Trophoblast cell (in vitro differentiated cells and primary cell): ENCODE results near the gene KRTAP5-2.
"Not testable (repeated sequence)": the region's sequence is repeated elsewhere in the genome, so short reads cannot be mapped to it uniquely, and the experiment has no call there.

Experiments
- DNase-seq, 2 donors: peaks; one replicate each; pipeline ENCODE4 v3.0.0-alpha.2; 2016
- H2AFZ ChIP-seq: 2 replicates; pipeline ENCODE4 v1.6.1; 2013; ENCODE audit warnings: low read length, moderate library complexity, mild to moderate bottlenecking; ENCODE audit not compliant: insufficient read depth, poor library complexity
- H2AK5ac ChIP-seq: 2 replicates; pipeline ENCODE4 v1.6.1; 2013; ENCODE audit warnings: mild to moderate bottlenecking, low read length
- H2BK120ac ChIP-seq: 2 replicates; pipeline ENCODE4 v1.6.1; 2013; ENCODE audit warnings: low read length, mild to moderate bottlenecking, moderate library complexity; ENCODE audit not compliant: insufficient read depth, poor library complexity
- H2BK12ac ChIP-seq: 2 replicates; pipeline ENCODE4 v1.6.1; 2013; ENCODE audit warnings: mild to moderate bottlenecking, low read length, moderate library complexity
- H2BK5ac ChIP-seq: 2 replicates; pipeline ENCODE4 v1.6.1; 2013; ENCODE audit warnings: low read length, low read depth, moderate library complexity, mild to moderate bottlenecking; ENCODE audit not compliant: poor library complexity
- H3K14ac ChIP-seq: 2 replicates; pipeline ENCODE4 v1.6.1; 2013; ENCODE audit warnings: mild to moderate bottlenecking, low read length
- H3K18ac ChIP-seq: 2 replicates; pipeline ENCODE4 v1.6.1; 2013; ENCODE audit warnings: mild to moderate bottlenecking, low read length
- H3K23ac ChIP-seq: 2 replicates; pipeline ENCODE4 v1.6.1; 2013; ENCODE audit warnings: low read length
- H3K27ac ChIP-seq: 2 replicates; pipeline ENCODE4 v1.5.1; 2013; ENCODE audit warnings: low read depth, mild to moderate bottlenecking, inconsistent platforms, low read length, moderate library complexity
- H3K27me3 ChIP-seq: 2 replicates; pipeline ENCODE4 v1.6.1; 2013; ENCODE audit warnings: inconsistent platforms, mild to moderate bottlenecking, low read length, moderate library complexity; ENCODE audit not compliant: insufficient read depth
- H3K36me3 ChIP-seq, 2 experiments: 1 replicate in 1 of 2; 2 replicates in 1 of 2; pipeline ENCODE4 v1.6.1; 2013; ENCODE audit warnings: low read length in 2 of 2, mild to moderate bottlenecking in 2 of 2, moderate library complexity in 1 of 2; ENCODE audit not compliant: insufficient read depth in 2 of 2, control insufficient read depth in 1 of 2
- H3K4ac ChIP-seq: 2 replicates; pipeline ENCODE4 v1.6.1; 2013; ENCODE audit warnings: low read depth, mild to moderate bottlenecking, low read length, moderate library complexity
- H3K4me1 ChIP-seq, 2 experiments: 1 replicate in 1 of 2; 2 replicates in 1 of 2; pipeline ENCODE4 v1.6.1; 2013; ENCODE audit warnings: low read length in 2 of 2, mild to moderate bottlenecking in 2 of 2, moderate library complexity in 1 of 2; ENCODE audit not compliant: insufficient read depth in 2 of 2, control insufficient read depth in 1 of 2
- H3K4me2 ChIP-seq: 2 replicates; pipeline ENCODE4 v1.6.1; 2013; ENCODE audit warnings: inconsistent platforms, mild to moderate bottlenecking, low read length, moderate library complexity
- H3K4me3 ChIP-seq: 2 replicates; pipeline ENCODE4 v1.5.1; 2013; ENCODE audit warnings: mild to moderate bottlenecking, low read depth, low read length, inconsistent platforms
- H3K79me1 ChIP-seq: one replicate; pipeline ENCODE4 v1.6.1; 2013; ENCODE audit warnings: low read length
- H3K79me2 ChIP-seq: 2 replicates; pipeline ENCODE4 v1.6.1; 2013; ENCODE audit warnings: low read length, mild to moderate bottlenecking; ENCODE audit not compliant: control insufficient read depth, insufficient read depth, poor library complexity
- H3K9ac ChIP-seq: 2 replicates; pipeline ENCODE4 v1.6.1; 2013; ENCODE audit warnings: mild to moderate bottlenecking, low read length
- H3K9me3 ChIP-seq: 2 replicates; pipeline ENCODE4 v1.6.1; 2013; ENCODE audit warnings: low read depth, mild to moderate bottlenecking, control low read depth, inconsistent platforms, low read length; ENCODE audit not compliant: insufficient read depth
- H4K12ac ChIP-seq: 2 replicates; pipeline ENCODE4 v1.6.1; 2013; ENCODE audit warnings: low read depth, mild to moderate bottlenecking, low read length, moderate library complexity
- H4K8ac ChIP-seq: 2 replicates; pipeline ENCODE4 v1.6.1; 2013; ENCODE audit warnings: low read depth, mild to moderate bottlenecking, low read length, moderate library complexity
- H4K91ac ChIP-seq: one replicate; pipeline ENCODE4 v1.6.1; 2013; ENCODE audit warnings: low read depth, mild to moderate bottlenecking, low read length, moderate library complexity
- WGBS: extraction: QIAGEN DNeasy Blood & Tissue Kit; methylation state at CpG from one replicate; pipeline ENCODE4 v1.1.7; 2013; ENCODE audit warnings: missing lambda C conversion rate; ENCODE audit not compliant: insufficient read length, insufficient coverage; ENCODE audit errors: extremely low coverage; 5-methylcytosine and 5-hydroxymethylcytosine counted together

Gene KRTAP5-2

DNA sequence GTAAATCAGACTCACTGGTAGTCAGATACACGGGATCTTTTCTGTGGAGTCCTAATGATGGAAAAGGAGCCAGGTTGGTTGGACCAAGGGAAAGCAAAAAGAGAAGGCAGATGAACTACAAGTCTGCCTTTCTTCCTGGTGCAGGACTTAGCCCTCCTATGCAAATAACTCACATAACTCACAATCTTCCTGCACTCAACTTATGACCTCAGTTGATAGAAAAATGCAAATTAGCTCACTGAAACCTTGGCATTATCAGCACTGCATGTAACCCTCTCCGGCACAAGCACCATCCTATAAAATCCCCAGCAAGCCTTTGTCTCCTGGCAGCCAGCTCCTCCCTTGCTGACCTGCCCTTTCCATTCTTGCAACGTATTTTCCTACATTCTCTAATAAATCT is 3.6 kb upstream of the KRTAP5-2 start:
- not testable (repeated sequence) for H3K27me3 ChIP-seq, H2BK120ac ChIP-seq, H4K91ac ChIP-seq, H3K79me1 ChIP-seq, H2AFZ ChIP-seq, H2BK12ac ChIP-seq, H3K18ac ChIP-seq, H3K9me3 ChIP-seq, H4K12ac ChIP-seq, H3K9ac ChIP-seq, H3K4me1 ChIP-seq, H3K14ac ChIP-seq, H4K8ac ChIP-seq, H2BK5ac ChIP-seq, H3K79me2 ChIP-seq, H3K4me2 ChIP-seq, H3K4me3 ChIP-seq, H3K4ac ChIP-seq, H3K23ac ChIP-seq, H2AK5ac ChIP-seq, H3K27ac ChIP-seq, H3K36me3 ChIP-seq
- peak in 1 of 2 donors; percentile 22 for DNase-seq
- no CpG with 5 or more reads among the region's 3 CpGs for WGBS

DNA sequence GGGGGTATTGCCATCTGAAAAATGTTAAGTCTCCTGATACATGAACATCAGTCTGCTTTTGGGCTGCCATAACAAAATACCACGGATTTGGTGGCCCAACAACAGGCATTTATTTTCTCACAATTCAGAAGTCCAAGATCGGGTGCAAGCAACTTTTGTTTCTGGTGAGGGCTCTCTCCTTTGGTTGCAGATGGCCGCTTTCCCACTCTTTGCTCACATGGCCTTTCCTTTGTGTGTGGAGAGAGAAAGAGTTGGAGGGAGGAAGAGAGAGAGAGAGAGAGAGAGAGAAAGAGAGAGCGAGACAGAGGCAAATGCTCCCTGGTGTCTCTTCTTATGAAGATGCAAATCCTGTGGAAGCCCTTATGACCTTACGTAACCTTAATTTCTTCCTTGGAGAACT is 2.5 kb upstream of the KRTAP5-2 start:
- no CpG with 5 or more reads among the region's 5 CpGs for WGBS

DNA sequence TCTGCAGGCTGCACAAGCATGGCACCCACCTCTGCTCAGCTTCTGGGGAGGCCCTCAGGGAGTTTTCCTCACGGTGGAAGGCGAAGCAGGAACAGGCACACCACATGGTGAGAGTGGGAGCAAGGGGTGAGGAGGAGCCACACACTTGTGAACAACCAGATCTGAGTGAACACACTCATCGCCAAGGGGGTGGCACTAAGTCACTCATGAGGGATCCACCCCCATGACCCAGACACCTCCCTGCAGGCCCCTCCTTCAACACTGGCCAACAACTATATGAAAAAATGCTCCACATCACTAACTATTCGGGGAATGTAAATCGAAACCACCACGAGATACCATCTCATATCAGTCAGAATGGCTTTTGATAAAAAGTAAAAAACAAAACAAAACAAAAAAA is 722 bp upstream of the KRTAP5-2 start:
- no peak overlapping the region for H4K12ac ChIP-seq
- H3K79me2 ChIP-seq, result no peaks in the 10 kb centered on the region
- WGBS, result no CpG with 5 or more reads among the region's 6 CpGs
- H3K14ac ChIP-seq, result no peak overlapping the region
- no peaks in the 10 kb centered on the region for H3K4me1 ChIP-seq
- H3K9me3 ChIP-seq, result peaks cover 2% of the 10 kb centered on the region
- H2BK12ac ChIP-seq, result no peak overlapping the region
- DNase-seq, result no peak
- no peaks in the 10 kb centered on the region for H3K79me1 ChIP-seq
- no peaks in the 10 kb centered on the region for H3K27me3 ChIP-seq
- no peak overlapping the region for H2AK5ac ChIP-seq
- no peak overlapping the region for H4K8ac ChIP-seq
- no peak overlapping the region for H3K23ac ChIP-seq
- H3K27ac ChIP-seq, result no peak overlapping the region
- no peak overlapping the region for H4K91ac ChIP-seq
- no peak overlapping the region for H2AFZ ChIP-seq
- no peak overlapping the region for H2BK120ac ChIP-seq
- no peak overlapping the region for H3K4me2 ChIP-seq
- no peaks in the 10 kb centered on the region for H3K36me3 ChIP-seq
- no peak overlapping the region for H3K4me3 ChIP-seq
- no peak overlapping the region for H3K4ac ChIP-seq
- H3K18ac ChIP-seq, result no peak overlapping the region
- H2BK5ac ChIP-seq, result no peak overlapping the region
- no peak overlapping the region for H3K9ac ChIP-seq

More for the DNA sequence above, 2.5 kb upstream of the KRTAP5-2 start:
- H2BK120ac ChIP-seq, result no peak overlapping the region
- no peak overlapping the region for H4K91ac ChIP-seq
- no peak overlapping the region for H3K4ac ChIP-seq
- H2AK5ac ChIP-seq, result no peak overlapping the region
- H3K4me3 ChIP-seq, result no peak overlapping the region
- H3K4me1 ChIP-seq, result no peaks in the 10 kb centered on the region
- H3K36me3 ChIP-seq, result no peaks in the 10 kb centered on the region
- no peak overlapping the region for H2BK5ac ChIP-seq
- no peak for DNase-seq
- no peak overlapping the region for H3K4me2 ChIP-seq
- no peak overlapping the region for H4K8ac ChIP-seq
- H3K27ac ChIP-seq, result no peak overlapping the region
- H2AFZ ChIP-seq, result no peak overlapping the region
- peaks cover 2% of the 10 kb centered on the region for H3K9me3 ChIP-seq
- no peak overlapping the region for H3K9ac ChIP-seq
- H3K23ac ChIP-seq, result no peak overlapping the region
- H4K12ac ChIP-seq, result no peak overlapping the region
- no peak overlapping the region for H3K18ac ChIP-seq
- H3K27me3 ChIP-seq, result no peaks in the 10 kb centered on the region
- no peak overlapping the region for H3K14ac ChIP-seq
- no peak overlapping the region for H2BK12ac ChIP-seq
- H3K79me2 ChIP-seq, result no peaks in the 10 kb centered on the region
- no peaks in the 10 kb centered on the region for H3K79me1 ChIP-seq

DNA sequence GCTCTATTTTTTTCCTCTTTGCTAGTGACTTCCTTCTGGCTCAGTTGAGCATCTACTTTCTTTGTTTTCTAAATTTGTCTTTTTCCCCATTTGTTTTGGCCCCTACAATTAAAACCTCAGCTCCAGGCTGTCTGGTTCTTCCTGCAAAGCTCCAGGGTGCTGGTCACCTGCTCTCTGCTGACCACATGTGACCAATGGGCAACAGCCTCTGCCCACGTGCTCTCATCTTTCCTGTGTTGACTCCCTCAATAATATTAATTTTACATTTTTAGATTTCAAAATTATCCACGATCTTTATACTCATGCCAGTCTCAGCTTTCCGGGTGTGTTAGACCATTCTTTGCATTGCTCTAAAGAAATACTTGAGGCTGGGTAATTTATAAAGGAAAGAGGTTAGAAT is 312 bp upstream of the KRTAP5-2 start:
- not testable (repeated sequence) for H2AFZ ChIP-seq, H3K9ac ChIP-seq, H3K14ac ChIP-seq, H2AK5ac ChIP-seq, DNase-seq, H4K12ac ChIP-seq, H3K9me3 ChIP-seq, H2BK5ac ChIP-seq, H3K18ac ChIP-seq, H3K4me1 ChIP-seq, H3K27me3 ChIP-seq, H2BK12ac ChIP-seq, H2BK120ac ChIP-seq, H3K79me1 ChIP-seq, H4K91ac ChIP-seq, H3K4me3 ChIP-seq, H3K79me2 ChIP-seq, H3K27ac ChIP-seq, H3K4me2 ChIP-seq, H3K36me3 ChIP-seq, H3K23ac ChIP-seq, H4K8ac ChIP-seq, H3K4ac ChIP-seq
- WGBS, result no CpG with 5 or more reads among the region's 3 CpGs
